GM12878 (cell line): ENCODE results near the gene VEGFB. TPM values are rescaled to one million over a fixed set of nuclear protein-coding genes. Genes with fewer than 3 reads are reported as not detected.

Source experiments
- ATAC-seq: fragments of 200-7000 bp; cut with Tn5 transposase; 3 replicates; pipeline ENCODE4 v1.9.1; 2020; ENCODE audit warnings: mild to moderate bottlenecking, moderate library complexity
- BruUV-seq: library from RNA; stranded (reverse); fragments of 400-500 nt; replicated peaks from 2 replicates; lab custom pipeline; 2021; lab: Mats Ljungman, UMichigan
- CTCF ChIA-PET: fragments of 300-600 bp; sonication (Branson Sonifier 250); formaldehyde crosslinking; extraction: SDS; loops from one replicate; lab custom pipeline; 2021; ENCODE audit warnings: inconsistent platforms; lab: Yijun Ruan, JAX
- POLR2A ChIA-PET: fragments of 350-600 bp; formaldehyde crosslinking; extraction: SDS; loops from one replicate; lab custom pipeline; 2021; ENCODE audit warnings: inconsistent platforms; lab: Charles Lee
- RAD21 ChIA-PET: fragments of 300-600 bp; sonication (Branson Sonifier 250); formaldehyde crosslinking; loops from one replicate; lab custom pipeline; 2023; ENCODE audit warnings: antibody characterized with exemption; ENCODE audit not compliant: unreplicated experiment; lab: Charles Lee
- SMC1A ChIA-PET: fragments of 300-600 bp; sonication (Branson Sonifier 250); formaldehyde crosslinking; loops from one replicate; lab custom pipeline; 2023; ENCODE audit not compliant: unreplicated experiment, uncharacterized antibody; lab: Charles Lee
- DNase-seq: peaks from one replicate; pipeline ENCODE4 v3.0.0-alpha.2; 2011; ENCODE audit warnings: low read depth, low spot score
- FAIRE-seq: peaks from 3 replicates; lab custom pipeline; 2011; peaks lifted over from hg19 to GRCh38; lab: Jason Lieb, UNC
- H2AFZ ChIP-seq: 2 replicates; pipeline ENCODE4 v1.6.0; 2011; ENCODE audit warnings: low read depth, low read length, control low read depth; ENCODE audit not compliant: control insufficient read depth
- H3K27ac ChIP-seq: 2 replicates; pipeline ENCODE4 v1.5.1; 2011; ENCODE audit warnings: control low read depth; ENCODE audit not compliant: control insufficient read depth, insufficient read depth
- H3K27me3 ChIP-seq, 2 experiments: replicated peaks in 1 of 2; 2 replicates each; pipeline versions ENCODE4 v1.6.0 to v1.6.1; 2011; ENCODE audit warnings: low read length in 1 of 2; ENCODE audit not compliant: control insufficient read depth in 2 of 2, insufficient read depth in 2 of 2
- H3K36me3 ChIP-seq, 2 experiments: 2 replicates each; pipeline ENCODE4 v1.5.1; 2011; ENCODE audit warnings: low read length in 1 of 2; ENCODE audit not compliant: control insufficient read depth in 2 of 2, insufficient read depth in 2 of 2
- H3K4me1 ChIP-seq: 2 replicates; pipeline ENCODE4 v1.6.1; 2011; ENCODE audit warnings: mild to moderate bottlenecking, low read length, moderate library complexity, mixed read lengths; ENCODE audit not compliant: control insufficient read depth, insufficient read depth
- H3K4me2 ChIP-seq: 2 replicates; pipeline ENCODE4 v1.6.0; 2011; ENCODE audit warnings: control low read depth; ENCODE audit not compliant: control insufficient read depth, insufficient read depth
- H3K4me3 ChIP-seq: fragments of 200-600 bp; sonication (generic); 2 replicates; pipeline ENCODE4 v1.5.1; 2016
- H3K79me2 ChIP-seq: 2 replicates; pipeline ENCODE4 v1.6.0; 2011; ENCODE audit warnings: low read length; ENCODE audit not compliant: control insufficient read depth, insufficient read depth
- H3K9ac ChIP-seq: 2 replicates; pipeline ENCODE4 v1.8.0; 2011; ENCODE audit warnings: low read length, control low read depth, mixed read lengths; ENCODE audit not compliant: control insufficient read depth, insufficient read depth
- H3K9me3 ChIP-seq: replicated peaks from 3 replicates; pipeline ENCODE4 v1.5.1; 2011; ENCODE audit warnings: mild to moderate bottlenecking, low read length; ENCODE audit not compliant: control insufficient read depth, insufficient read depth
- H4K20me1 ChIP-seq: 2 replicates; pipeline ENCODE4 v1.6.0; 2011; ENCODE audit not compliant: control insufficient read depth, insufficient read depth
- ATF3 ChIP-seq: IDR thresholded peaks from 2 replicates; pipeline ENCODE4 v1.6.1; 2011; ENCODE audit warnings: low read depth, mild to moderate bottlenecking, low read length, moderate library complexity, borderline replicate concordance; ENCODE audit errors: extremely low read depth
- BCLAF1 ChIP-seq: fragments of 450-650 bp; IDR thresholded peaks from 2 replicates; pipeline ENCODE4 v1.6.1; 2017; ENCODE audit warnings: antibody characterized with exemption, mild to moderate bottlenecking, moderate library complexity
- CREM ChIP-seq: IDR thresholded peaks from 2 replicates; pipeline ENCODE4 v1.6.1; 2014; ENCODE audit warnings: antibody characterized with exemption, low read depth
- E4F1 ChIP-seq: fragments of 450-650 bp; IDR thresholded peaks from 2 replicates; pipeline ENCODE4 v1.6.1; 2018; ENCODE audit warnings: borderline replicate concordance, mild to moderate bottlenecking; ENCODE audit not compliant: partially characterized antibody
- EZH2 ChIP-seq: IDR thresholded peaks from 2 replicates; pipeline ENCODE4 v1.6.1; 2012; ENCODE audit warnings: low read depth, mild to moderate bottlenecking, control low read depth, inconsistent platforms, low read length, borderline replicate concordance; ENCODE audit not compliant: control insufficient read depth
- GABPA ChIP-seq: IDR thresholded peaks from 2 replicates; pipeline ENCODE4 v1.6.1; 2014; ENCODE audit warnings: antibody characterized with exemption, low read depth, mild to moderate bottlenecking, inconsistent platforms
- HDGF ChIP-seq: fragments of 450-650 bp; IDR thresholded peaks from 2 replicates; pipeline ENCODE4 v1.6.1; 2016; ENCODE audit warnings: antibody characterized with exemption
- IRF3 ChIP-seq: fragments of 450-650 bp; IDR thresholded peaks from 2 replicates; pipeline ENCODE4 v1.6.1; 2014; ENCODE audit warnings: mild to moderate bottlenecking
- MYB ChIP-seq: fragments of 150-350 bp; IDR thresholded peaks from 2 replicates; pipeline ENCODE4 v1.6.1; 2014; ENCODE audit warnings: mild to moderate bottlenecking, low read depth, low read length, borderline replicate concordance
- PAX8 ChIP-seq: fragments of 450-650 bp; IDR thresholded peaks from 2 replicates; pipeline ENCODE4 v1.6.1; 2017; ENCODE audit warnings: mild to moderate bottlenecking, moderate library complexity
- PML ChIP-seq: IDR thresholded peaks from 2 replicates; pipeline ENCODE4 v1.6.1; 2012; ENCODE audit warnings: low read length, inconsistent platforms
- POLR2A ChIP-seq: IDR thresholded peaks from 2 replicates; pipeline ENCODE4 v1.6.1; 2011; ENCODE audit warnings: low read depth, mild to moderate bottlenecking, low read length
- POLR2AphosphoS5 ChIP-seq: IDR thresholded peaks from 2 replicates; pipeline ENCODE4 v1.6.1; 2011; ENCODE audit warnings: mild to moderate bottlenecking, low read length, inconsistent platforms
- POU2F2 ChIP-seq: IDR thresholded peaks from 3 replicates; pipeline ENCODE4 v1.6.1; 2011; ENCODE audit warnings: low read depth, mild to moderate bottlenecking, low read length, borderline replicate concordance
- TBL1XR1 ChIP-seq: IDR thresholded peaks from 2 replicates; pipeline ENCODE4 v1.6.1; 2012; ENCODE audit warnings: low read depth, low read length, improper control_type of control experiment
- TCF12 ChIP-seq: IDR thresholded peaks from 2 replicates; pipeline ENCODE4 v1.6.1; 2011; ENCODE audit warnings: low read depth, mild to moderate bottlenecking, low read length
- ZNF207 ChIP-seq: fragments of 450-650 bp; IDR thresholded peaks from 2 replicates; pipeline ENCODE4 v1.6.1; 2014; ENCODE audit warnings: antibody characterized with exemption, mild to moderate bottlenecking, borderline replicate concordance
- ZNF274 ChIP-seq: IDR thresholded peaks from one replicate; pipeline ENCODE4 v1.8.0; 2011; ENCODE audit not compliant: insufficient read length, insufficient read depth
- WGBS: methylation state at CpG from one replicate; pipeline ENCODE4 v1.1.6; 2016; ENCODE audit warnings: low lambda C conversion rate; ENCODE audit not compliant: insufficient replicate concordance, insufficient coverage; ENCODE audit errors: missing lambda C conversion rate; 5-methylcytosine and 5-hydroxymethylcytosine counted together
- in situ Hi-C: fragments of 300-500 bp; cut with MboI; formaldehyde crosslinking; loops from 9 replicates; pipeline ENCODE4 v1.14.3; 2018; ENCODE audit warnings: mixed read lengths
- intact Hi-C: fragments of 100-400 bp; cut with micrococcal nuclease; formaldehyde crosslinking; loops from one replicate; pipeline ENCODE4 v1.14.2; 2022; ENCODE audit not compliant: unreplicated experiment
- polyA plus RNA-seq, 11 experiments: library from polyadenylated mRNA; depleted of rRNA in 4 of 11; unstranded in 6 of 11; stranded (reverse) in 5 of 11; fragments of >200 nt; fragmentation: Nextera tagmentation in 4 of 11; fragmentation: Illumina TruSeq in 1 of 11; extraction: Ambion mirVana in 4 of 11; extraction: Trizol in 1 of 11; gene quantifications; 1 replicate in 1 of 11; 2 replicates in 10 of 11; pipeline versions ENCODE4 v1.2.1 to v1.2.3, GENCODE V29; 2011 to 2016; ENCODE audit warnings: inconsistent platforms in 2 of 11, missing spikeins in 2 of 11, low read depth in 1 of 11
- total RNA-seq, 4 experiments: library from RNA; depleted of rRNA in 3 of 4; stranded (reverse); fragments of >200 nt in 3 of 4; fragmentation: Illumina TruSeq in 1 of 4; extraction: Trizol in 1 of 4; gene quantifications; 2 replicates each; pipeline versions ENCODE4 v1.2.1 to v1.2.3, GENCODE V29; 2013 to 2021

The VEGFB gene
- total and polyA plus RNA-seq, 10 of the 15 experiments (the other 5 are each of a cell fraction or from before 2014, with no cell fraction given), result 7.0 to 75.8 (median 20.3) TPM

- Histone ChIP-seq H3K4me3 (no peak overlapping the region), H4K20me1 (no peaks in the 10 kb centered on the region), H3K79me2 (no peaks in the 10 kb centered on the region), H3K9me3 (no peaks in the 10 kb centered on the region), H2AFZ (no peak overlapping the region), H3K36me3 (peaks cover 0 to 5% of the 10 kb centered on the region in 2 experiments; a peak in 2 of 4 replicates), H3K27ac (peak overlapping the region; percentile 17; the same call in 1 of the 2 replicates), H3K9ac (no peak overlapping the region), H3K4me1 (peaks cover 11% of the 10 kb centered on the region), H3K27me3 (no peaks in the 10 kb centered on the region), H3K4me2 (no peak overlapping the region)
- ChIA-PET CTCF (no interaction called here), POLR2A (interaction anchor here (0.8 to 1.9 kb wide), 4 partner anchors 8 to 15 kb away, joined by 3 to 7 read pairs (median 4); partner anchors contain the start of gene PPP1R14B), SMC1A (interaction anchor here (0.5 kb wide), 1 partner anchor 36 kb away, joined by 4 read pairs; no protein-coding TSS in a partner anchor), RAD21 (no interaction called here)
- ATAC-seq, result peak; percentile 71
- 11% methylated on average over 4 of the region's 4 CpGs for WGBS
- in situ Hi-C loops, result no loop called here
- no TSS peak for BruUV-seq
- intact Hi-C loops, result no loop called here
- FAIRE-seq, result peak; percentile 41
- DNase-seq, result no peak
- TF ChIP-seq MYB (no peak), ZNF207 (no peak), BCLAF1 (no peak), EZH2 (no peak), TBL1XR1 (no peak), POLR2A (no peak), PAX8 (no peak), IRF3 (no peak), TCF12 (0 out of 2 replicates have a peak, but pooled peaks have one; percentile 22), E4F1 (no peak), POLR2AphosphoS5 (no peak), POU2F2 (no peak), ZNF274 (no peak), ATF3 (no peak), GABPA (no peak), PML (no peak), CREM (0 out of 2 replicates have a peak, but pooled peaks have one; percentile 7), HDGF (peak; percentile 28; the same call in 1 of the 2 replicates)
These were observed 25.2 kb downstream of the VEGFB start for GRCh38 chr11:64259533-64260067.
